A673 (cell line): ENCODE measurements around the gene PPP1R7. TPM values are rescaled to one million over a fixed set of nuclear protein-coding genes. Genes with fewer than 3 reads are reported as not detected.

Experiments
- BruUV-seq: library from RNA; stranded (reverse); fragments of 400-500 nt; replicated peaks from 2 replicates; lab custom pipeline; 2021; lab: Mats Ljungman, UMichigan
- CTCF ChIA-PET: fragments of 300-600 bp; sonication (Branson Sonifier 250); formaldehyde crosslinking; loops from one replicate; lab custom pipeline; 2022; ENCODE audit warnings: antibody characterized with exemption; lab: Charles Lee
- POLR2A ChIA-PET: fragments of 300-600 bp; sonication (Branson Sonifier 250); formaldehyde crosslinking; loops from one replicate; lab custom pipeline; 2022; ENCODE audit warnings: antibody characterized with exemption; ENCODE audit not compliant: low non-redundant PET; lab: Charles Lee
- DNase-seq: peaks from one replicate; pipeline ENCODE4 v3.0.0-alpha.2; 2015; ENCODE audit warnings: low spot score
- H3K27ac ChIP-seq: fragments of 200-600 bp; sonication (generic); 2 replicates; pipeline ENCODE4 v1.5.1; 2016; ENCODE audit warnings: mixed run types, low read depth, mild to moderate bottlenecking, mixed read lengths, antibody characterized with exemption, low read length; ENCODE audit not compliant: poor library complexity, severe bottlenecking
- H3K27me3 ChIP-seq: fragments of 200-600 bp; sonication (generic); replicated peaks from 2 replicates; pipeline ENCODE4 v1.6.1; 2017; ENCODE audit warnings: mixed run types, low read depth, mild to moderate bottlenecking, mixed read lengths, antibody characterized with exemption, low read length; ENCODE audit not compliant: insufficient read depth, poor library complexity
- H3K36me3 ChIP-seq: fragments of 200-600 bp; sonication (generic); 2 replicates; pipeline ENCODE4 v1.6.1; 2016; ENCODE audit warnings: mixed run types, mild to moderate bottlenecking, mixed read lengths, antibody characterized with exemption, low read length; ENCODE audit not compliant: insufficient read depth, poor library complexity, severe bottlenecking
- H3K4me1 ChIP-seq: fragments of 200-600 bp; sonication (generic); 2 replicates; pipeline ENCODE4 v1.6.1; 2017; ENCODE audit warnings: mixed run types, mild to moderate bottlenecking, mixed read lengths, antibody characterized with exemption, low read length; ENCODE audit not compliant: insufficient read depth, poor library complexity, severe bottlenecking
- H3K4me3 ChIP-seq: fragments of 200-600 bp; sonication (generic); 2 replicates; pipeline ENCODE4 v1.5.1; 2016; ENCODE audit warnings: low read depth, mixed run types, mild to moderate bottlenecking, mixed read lengths, low read length; ENCODE audit not compliant: poor library complexity, severe bottlenecking
- H3K9me3 ChIP-seq: fragments of 200-600 bp; sonication (generic); 2 replicates; pipeline ENCODE4 v1.6.1; 2016; ENCODE audit warnings: mixed run types, low read depth, mild to moderate bottlenecking, mixed read lengths, antibody characterized with exemption, low read length; ENCODE audit not compliant: poor library complexity, severe bottlenecking
- EZH2 ChIP-seq: fragments of 200-600 bp; sonication (generic); IDR thresholded peaks from 2 replicates; pipeline ENCODE4 v1.6.1; 2017; ENCODE audit warnings: borderline replicate concordance, low read depth, mild to moderate bottlenecking, mixed read lengths, antibody characterized with exemption, low read length; ENCODE audit not compliant: poor library complexity, severe bottlenecking
- intact Hi-C: fragments of 100-400 bp; cut with micrococcal nuclease; formaldehyde crosslinking; loops from one replicate; pipeline ENCODE4 v1.10.0; 2022; ENCODE audit not compliant: unreplicated experiment
- total RNA-seq: library from RNA; stranded (reverse); gene quantifications from 2 replicates; pipeline ENCODE4 v1.2.3, GENCODE V29; 2021
- TF ChIP-seq, protein P1 (sequence below): fragments of 300-800, 200-600 bp; sonication (generic); conservative IDR thresholded peaks from 2 replicates; pipeline ENCODE4 v1.5.1; 2017; ENCODE audit warnings: low read depth, mild to moderate bottlenecking, antibody characterized with exemption, low read length, moderate library complexity, mixed read lengths

PPP1R7 gene
- total RNA-seq, 1 experiment from 2014 or later, result 70.7 TPM

DNA sequence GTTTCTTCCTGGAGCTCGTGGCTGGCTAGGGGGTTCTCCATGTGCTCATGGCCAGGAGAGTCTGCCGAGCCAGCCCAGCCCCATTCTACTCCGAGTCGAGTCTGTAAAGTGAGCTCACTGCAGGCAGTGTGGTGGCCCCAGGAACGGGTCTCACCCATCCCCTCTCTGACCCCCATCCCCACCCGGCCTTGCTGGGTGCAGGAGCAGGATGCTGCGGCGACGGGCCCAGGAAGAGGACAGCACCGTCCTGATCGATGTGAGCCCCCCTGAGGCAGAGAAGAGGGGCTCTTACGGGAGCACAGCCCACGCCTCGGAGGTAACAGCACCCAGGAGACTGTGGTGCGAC, 39.6 kb downstream of the PPP1R7 start:
- no peak for DNase-seq
- H3K36me3 ChIP-seq, result no peaks in the 10 kb centered on the region
- intact Hi-C loops, result no loop called here
- H3K27ac ChIP-seq, result no peak overlapping the region
- ChIA-PET CTCF (no interaction called here), POLR2A (no interaction called here)
- no peak overlapping the region for H3K4me3 ChIP-seq
- TF ChIP-seq, protein P1, sequence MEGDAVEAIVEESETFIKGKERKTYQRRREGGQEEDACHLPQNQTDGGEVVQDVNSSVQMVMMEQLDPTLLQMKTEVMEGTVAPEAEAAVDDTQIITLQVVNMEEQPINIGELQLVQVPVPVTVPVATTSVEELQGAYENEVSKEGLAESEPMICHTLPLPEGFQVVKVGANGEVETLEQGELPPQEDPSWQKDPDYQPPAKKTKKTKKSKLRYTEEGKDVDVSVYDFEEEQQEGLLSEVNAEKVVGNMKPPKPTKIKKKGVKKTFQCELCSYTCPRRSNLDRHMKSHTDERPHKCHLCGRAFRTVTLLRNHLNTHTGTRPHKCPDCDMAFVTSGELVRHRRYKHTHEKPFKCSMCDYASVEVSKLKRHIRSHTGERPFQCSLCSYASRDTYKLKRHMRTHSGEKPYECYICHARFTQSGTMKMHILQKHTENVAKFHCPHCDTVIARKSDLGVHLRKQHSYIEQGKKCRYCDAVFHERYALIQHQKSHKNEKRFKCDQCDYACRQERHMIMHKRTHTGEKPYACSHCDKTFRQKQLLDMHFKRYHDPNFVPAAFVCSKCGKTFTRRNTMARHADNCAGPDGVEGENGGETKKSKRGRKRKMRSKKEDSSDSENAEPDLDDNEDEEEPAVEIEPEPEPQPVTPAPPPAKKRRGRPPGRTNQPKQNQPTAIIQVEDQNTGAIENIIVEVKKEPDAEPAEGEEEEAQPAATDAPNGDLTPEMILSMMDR, result no peak
- TF ChIP-seq EZH2, result no peak
- H3K9me3 ChIP-seq, result no peaks in the 10 kb centered on the region
- no peaks in the 10 kb centered on the region for H3K4me1 ChIP-seq
- no peaks in the 10 kb centered on the region for H3K27me3 ChIP-seq
- BruUV-seq, result no TSS peak

DNA sequence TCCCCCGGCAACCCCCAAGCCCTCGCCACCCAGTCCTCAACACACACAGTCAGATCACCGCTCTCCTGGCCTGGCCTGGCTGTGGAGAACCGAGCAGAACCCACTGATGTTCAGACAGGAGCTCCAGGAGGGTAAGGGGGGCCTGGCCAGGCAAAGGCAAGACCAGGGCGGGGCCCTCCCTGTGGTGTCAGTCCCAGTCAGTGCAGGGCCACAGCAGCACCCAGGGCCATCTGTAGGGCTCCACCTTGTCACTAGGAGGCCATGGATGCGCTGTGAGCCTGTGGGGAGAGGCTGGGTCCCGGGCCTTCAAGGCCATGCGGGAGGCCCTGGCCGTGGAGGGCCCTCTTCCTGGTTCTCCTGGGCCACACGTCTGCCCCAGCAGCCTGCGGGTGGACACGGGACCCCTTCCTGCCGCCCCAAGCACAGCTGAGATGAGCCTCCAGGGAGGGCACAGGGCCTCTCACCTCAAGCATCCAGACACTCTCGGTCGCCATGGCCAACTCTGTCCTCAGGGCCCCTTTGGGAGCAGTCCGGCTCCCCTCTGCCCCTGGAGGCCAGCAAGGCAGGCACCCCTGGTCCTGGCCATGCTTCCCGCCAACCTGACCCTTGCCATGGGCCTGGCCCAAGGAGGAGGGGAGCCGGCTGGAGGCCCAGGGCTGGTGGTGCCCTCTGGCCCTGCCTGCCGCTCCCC, 40.2 kb downstream of the PPP1R7 start:
- Histone ChIP-seq H3K27me3 (no peaks in the 10 kb centered on the region), H3K36me3 (no peaks in the 10 kb centered on the region), H3K4me1 (no peaks in the 10 kb centered on the region), H3K27ac (no peak overlapping the region), H3K4me3 (no peak overlapping the region), H3K9me3 (no peaks in the 10 kb centered on the region)
- ChIA-PET POLR2A (no interaction called here), CTCF (no interaction called here)
- intact Hi-C loops, result no loop called here
- no TSS peak for BruUV-seq
- DNase-seq, result no peak
- TF ChIP-seq EZH2, result no peak

DNA sequence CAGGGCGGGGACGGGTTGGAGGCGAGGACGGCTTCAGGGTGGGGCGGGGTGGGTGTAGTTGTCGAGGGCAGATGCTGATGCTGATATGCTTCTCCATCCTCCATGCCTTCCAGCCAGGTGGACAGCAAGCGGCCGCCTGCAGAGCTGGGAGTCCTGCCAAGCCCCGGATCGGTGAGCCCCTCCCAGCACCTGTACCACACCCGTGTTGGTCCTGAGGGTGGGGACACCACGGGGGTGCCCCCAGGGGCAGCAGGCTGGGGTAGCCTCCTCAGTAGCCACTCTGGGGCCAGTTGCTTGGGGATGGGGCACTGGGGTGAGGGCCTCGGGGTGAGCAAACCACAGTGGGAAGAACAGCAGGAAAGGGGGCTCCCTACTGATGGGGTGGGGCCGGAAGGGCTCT, 40.8 kb downstream of the PPP1R7 start:
- H3K4me3 ChIP-seq, result no peak overlapping the region
- H3K9me3 ChIP-seq, result no peaks in the 10 kb centered on the region
- no peaks in the 10 kb centered on the region for H3K4me1 ChIP-seq
- DNase-seq, result no peak
- BruUV-seq, result no TSS peak
- TF ChIP-seq, protein P1, result no peak
- TF ChIP-seq EZH2, result no peak
- intact Hi-C loops, result no loop called here
- no peaks in the 10 kb centered on the region for H3K27me3 ChIP-seq
- no peak overlapping the region for H3K27ac ChIP-seq
- POLR2A ChIA-PET, result no interaction called here
- H3K36me3 ChIP-seq, result no peaks in the 10 kb centered on the region
- CTCF ChIA-PET, result no interaction called here

DNA sequence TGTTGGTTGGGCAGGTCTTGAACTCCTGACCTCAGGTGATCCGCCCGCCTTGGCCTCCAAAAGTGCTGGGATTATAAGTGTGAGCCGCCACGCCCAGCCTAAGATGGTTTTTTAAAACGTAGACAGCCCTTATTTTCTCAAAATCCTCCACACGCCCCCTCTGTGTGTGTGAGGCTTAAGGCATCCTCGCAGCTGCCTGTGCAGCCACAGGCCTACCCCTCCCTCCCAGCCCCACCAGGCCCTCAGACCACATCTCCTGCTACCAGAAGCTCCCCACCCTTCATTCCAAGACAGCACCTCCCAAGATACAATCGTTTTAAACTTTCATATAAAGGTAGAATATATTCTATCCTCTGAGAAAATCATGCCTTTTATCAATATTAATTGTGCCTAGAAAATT, 43.0 kb downstream of the PPP1R7 start:
- intact Hi-C loops, result no loop called here
- BruUV-seq, result no TSS peak
- H3K27me3 ChIP-seq, result no peaks in the 10 kb centered on the region
- no peak overlapping the region for H3K27ac ChIP-seq
- CTCF ChIA-PET, result no interaction called here
- POLR2A ChIA-PET, result no interaction called here
- H3K36me3 ChIP-seq, result no peaks in the 10 kb centered on the region
- no peak for DNase-seq
- no peak overlapping the region for H3K4me3 ChIP-seq
- no peaks in the 10 kb centered on the region for H3K9me3 ChIP-seq
- no peak for TF ChIP-seq EZH2
- TF ChIP-seq, protein P1, result no peak
- H3K4me1 ChIP-seq, result no peaks in the 10 kb centered on the region
